BLaER1 (cell line): ENCODE results near the gene AK9.
A peak's percentile ranks its signal among the peaks of the same experiment; 100 is the strongest.

Source experiments
- H3K27ac ChIP-seq: shearing (Covaris generic); formaldehyde crosslinking; 2 replicates; pipeline ENCODE4 v1.8.1; 2022
- H3K27me3 ChIP-seq: shearing (Covaris generic); formaldehyde crosslinking; 2 replicates; pipeline ENCODE4 v1.8.1; 2022
- H3K36me3 ChIP-seq: shearing (Covaris generic); formaldehyde crosslinking; 2 replicates; pipeline ENCODE4 v1.8.1; 2022
- H3K4me1 ChIP-seq: shearing (Covaris generic); formaldehyde crosslinking; 2 replicates; pipeline ENCODE4 v1.8.1; 2022
- H3K4me2 ChIP-seq: shearing (Covaris generic); formaldehyde crosslinking; 2 replicates; pipeline ENCODE4 v1.8.1; 2022
- H3K4me3 ChIP-seq: shearing (Covaris generic); formaldehyde crosslinking; 2 replicates; pipeline ENCODE4 v1.8.1; 2022
- H3K9ac ChIP-seq: shearing (Covaris generic); formaldehyde crosslinking; 2 replicates; pipeline ENCODE4 v1.8.1; 2022
- H3K9me3 ChIP-seq: shearing (Covaris generic); formaldehyde crosslinking; 2 replicates; pipeline ENCODE4 v1.8.1; 2022
- H4K20me1 ChIP-seq: shearing (Covaris generic); formaldehyde crosslinking; 2 replicates; pipeline ENCODE4 v1.8.1; 2022
- Cebpa-rat ChIP-seq: shearing (Covaris generic); IDR thresholded peaks from 2 replicates; pipeline ENCODE4 v1.8.1; 2022

AK9 gene

DNA sequence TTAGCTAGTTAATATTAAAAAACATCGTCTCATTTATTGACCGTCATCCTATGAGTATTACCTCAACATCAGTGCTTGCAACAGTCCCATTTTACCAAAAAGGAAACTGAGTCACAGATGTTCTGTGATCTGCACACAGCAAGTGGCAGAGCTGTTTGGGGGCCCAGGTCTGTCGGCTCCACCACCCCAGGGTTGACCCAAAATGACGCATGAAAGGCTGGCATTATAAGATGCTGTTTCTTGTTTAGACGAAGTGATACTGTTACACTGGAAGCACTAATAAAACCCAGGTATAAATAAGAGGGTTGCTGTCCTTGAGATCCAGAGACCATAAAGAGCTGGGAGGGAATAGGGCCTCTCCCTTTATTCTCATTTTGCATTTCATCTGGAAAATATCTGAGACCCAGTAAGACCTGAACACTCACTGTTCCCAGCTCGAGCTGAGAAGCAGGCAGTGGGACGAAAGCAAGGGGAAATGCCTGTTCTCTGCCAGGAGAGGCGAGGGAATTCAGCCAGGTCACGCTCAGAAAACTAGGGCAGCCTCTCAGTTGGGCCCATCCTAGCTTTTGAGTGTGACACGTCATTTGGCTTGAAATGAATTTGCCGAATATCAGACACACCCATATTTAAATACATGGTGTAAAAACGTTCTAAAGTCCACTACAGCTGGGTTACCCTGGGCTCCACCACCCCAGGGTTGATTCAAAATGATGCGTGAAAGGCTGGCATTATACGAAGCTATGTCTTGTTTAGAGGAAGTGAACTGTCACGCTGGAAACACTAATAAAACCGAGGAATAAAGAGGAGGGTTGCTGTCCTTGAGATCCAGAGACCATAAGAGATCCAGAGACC is 234.1 kb downstream of the AK9 start:
- no peak for TF ChIP-seq Cebpa-rat
- Histone ChIP-seq H3K9ac (peak overlapping the region; percentile 87), H4K20me1 (peaks cover 24% of the 10 kb centered on the region; the same call in 1 of the 2 replicates), H3K4me2 (peak overlapping the region; percentile 92), H3K9me3 (peaks cover 4% of the 10 kb centered on the region; the same call in 1 of the 2 replicates), H3K27ac (peak overlapping the region; percentile 100), H3K27me3 (no peaks in the 10 kb centered on the region), H3K4me1 (peaks cover 61% of the 10 kb centered on the region), H3K4me3 (peak overlapping the region; percentile 85), H3K36me3 (peaks cover 27% of the 10 kb centered on the region)

DNA sequence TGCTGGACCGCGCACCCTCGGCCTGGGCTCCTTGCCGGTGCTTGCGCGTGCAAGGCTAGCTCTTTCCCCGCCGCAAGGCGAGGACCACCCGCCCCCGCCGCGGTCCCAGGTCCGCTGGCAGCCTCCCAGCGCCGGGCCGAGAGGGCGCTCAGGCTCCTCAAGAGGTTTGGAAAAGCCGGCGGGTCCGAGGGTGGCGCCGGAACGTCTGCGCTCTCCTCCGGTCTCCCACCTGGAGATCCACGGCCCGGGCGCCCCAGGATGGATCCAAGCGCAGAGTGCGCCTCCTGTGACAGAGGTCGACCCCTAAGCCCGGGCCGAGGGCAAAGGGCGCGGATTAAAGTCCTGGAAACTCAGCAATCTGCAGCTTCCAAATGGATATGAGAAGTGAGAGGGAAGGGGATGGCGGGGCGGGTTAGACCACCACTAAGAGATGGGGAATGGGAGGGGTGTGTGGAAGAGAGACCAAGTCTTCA is 234.9 kb downstream of the AK9 start:
- Histone ChIP-seq H3K27ac (peak overlapping the region; percentile 100), H3K4me2 (peak overlapping the region; percentile 92), H3K27me3 (no peaks in the 10 kb centered on the region), H3K4me1 (peaks cover 69% of the 10 kb centered on the region), H3K9ac (peak overlapping the region; percentile 87), H4K20me1 (peaks cover 23% of the 10 kb centered on the region; the same call in 1 of the 2 replicates), H3K4me3 (peak overlapping the region; percentile 85), H3K36me3 (peaks cover 28% of the 10 kb centered on the region), H3K9me3 (peaks cover under 1% of the 10 kb centered on the region; the same call in 1 of the 2 replicates)
- TF ChIP-seq Cebpa-rat: no peak

DNA sequence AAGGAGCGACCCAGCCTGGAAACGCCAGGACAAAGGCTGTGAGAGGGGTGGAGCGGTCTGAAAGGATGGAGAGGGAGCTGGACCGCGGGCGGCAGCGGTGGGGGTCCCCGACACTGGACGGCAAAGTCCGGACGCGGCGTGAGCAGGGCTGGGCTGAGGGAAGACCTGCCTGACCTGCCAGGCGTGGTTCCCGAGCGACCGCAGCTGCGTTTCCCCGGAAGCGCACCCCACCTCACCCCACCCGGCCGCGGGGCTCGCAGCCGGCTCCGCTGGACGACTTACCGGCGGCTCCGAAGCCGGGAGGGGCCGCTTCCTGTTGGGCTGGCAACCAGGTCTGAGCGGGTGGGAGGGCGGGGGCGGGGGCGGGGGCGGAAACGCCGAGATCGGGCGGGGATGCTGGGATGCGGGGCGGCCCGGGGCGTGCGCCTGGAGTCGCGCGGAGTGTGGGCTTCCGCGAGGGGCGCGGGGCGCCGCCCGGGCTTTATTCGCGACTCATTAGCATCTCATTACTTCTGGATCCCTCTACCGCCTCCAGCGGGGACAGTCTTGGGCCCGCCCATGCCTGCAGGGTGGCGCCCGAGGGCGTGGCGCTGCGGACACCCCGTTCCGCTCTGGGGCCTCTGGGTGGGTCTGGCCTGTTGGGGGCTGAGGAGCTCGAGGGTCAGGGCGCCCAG is 235.4 kb downstream of the AK9 start, which contains the start of gene MICAL1:
MICAL1 (minus strand) TSS at position 336 of the 674 bp plus-strand sequence. CDS start 1,576 bp downstream, outside the sequence.
- H3K36me3 ChIP-seq: peaks cover 25% of the 10 kb centered on the region
- peak within 1 kb of the TSS; percentile 96 for H3K4me2 ChIP-seq
- no peak for TF ChIP-seq Cebpa-rat
- H3K27me3 ChIP-seq: no peaks in the 10 kb centered on the region
- H3K9ac ChIP-seq: peak within 1 kb of the TSS; percentile 90
- peak within 1 kb of the TSS; percentile 85 for H3K4me3 ChIP-seq
- H3K27ac ChIP-seq: peak within 1 kb of the TSS; percentile 100
- H3K4me1 ChIP-seq: peaks cover 75% of the 10 kb centered on the region
- peaks cover 24% of the 10 kb centered on the region; the same call in 1 of the 2 replicates for H4K20me1 ChIP-seq
- H3K9me3 ChIP-seq: no peaks in the 10 kb centered on the region

DNA sequence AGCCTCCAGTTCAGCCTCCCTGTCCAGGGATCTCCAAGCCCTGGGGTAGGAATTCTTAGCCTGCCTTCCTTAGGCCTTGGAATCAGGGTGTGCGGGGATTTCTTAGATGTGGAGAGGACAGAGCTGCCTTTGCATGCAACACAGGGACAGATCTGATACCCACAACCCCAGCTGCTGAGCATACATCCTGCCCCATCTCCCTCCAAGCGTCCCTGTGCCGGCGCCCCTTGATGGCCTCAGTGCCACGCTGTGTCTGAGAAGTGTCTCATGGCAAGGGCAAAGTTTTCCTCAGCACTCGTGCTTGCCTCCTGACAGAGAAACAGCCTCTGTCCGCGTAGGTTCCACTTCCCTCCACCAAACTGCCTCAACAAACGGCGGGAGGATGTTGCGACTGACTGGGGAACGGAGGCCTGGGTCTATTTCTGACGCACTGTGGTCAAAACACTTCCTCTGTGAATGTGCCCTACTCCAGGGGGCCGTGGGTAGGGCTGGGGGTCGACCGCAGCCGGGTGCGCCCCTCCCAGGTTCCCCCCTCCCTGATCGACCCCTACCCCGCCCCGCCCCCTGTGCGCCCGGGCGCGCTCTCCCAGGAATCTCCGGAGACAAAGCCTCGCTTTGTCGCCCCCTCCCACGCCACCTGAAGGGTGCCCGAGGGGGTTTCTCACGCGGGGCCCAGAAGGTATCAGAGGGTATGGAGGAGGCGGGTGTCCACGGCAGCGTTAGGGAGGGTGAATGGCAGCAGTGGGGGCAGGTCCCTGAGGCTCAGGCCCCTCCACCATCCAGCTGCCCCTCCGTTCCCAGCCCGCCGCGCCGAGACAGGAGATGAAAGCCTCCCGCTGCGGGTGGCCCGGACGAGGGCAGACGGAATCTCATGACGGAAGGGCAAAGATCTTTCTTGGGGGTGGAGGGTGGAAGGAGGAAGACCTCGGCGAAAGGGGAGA is 236.2 kb downstream of the AK9 start:
- H3K4me2 ChIP-seq: peak overlapping the region; percentile 96
- TF ChIP-seq Cebpa-rat: peak; percentile 29; the same call in 1 of the 2 replicates
- peak overlapping the region; percentile 90 for H3K9ac ChIP-seq
- peaks cover 30% of the 10 kb centered on the region for H3K36me3 ChIP-seq
- peaks cover 32% of the 10 kb centered on the region for H4K20me1 ChIP-seq
- H3K4me3 ChIP-seq: peak overlapping the region; percentile 85
- peak overlapping the region; percentile 100 for H3K27ac ChIP-seq
- H3K4me1 ChIP-seq: peaks cover 83% of the 10 kb centered on the region
- H3K27me3 ChIP-seq: no peaks in the 10 kb centered on the region
- no peaks in the 10 kb centered on the region for H3K9me3 ChIP-seq

DNA sequence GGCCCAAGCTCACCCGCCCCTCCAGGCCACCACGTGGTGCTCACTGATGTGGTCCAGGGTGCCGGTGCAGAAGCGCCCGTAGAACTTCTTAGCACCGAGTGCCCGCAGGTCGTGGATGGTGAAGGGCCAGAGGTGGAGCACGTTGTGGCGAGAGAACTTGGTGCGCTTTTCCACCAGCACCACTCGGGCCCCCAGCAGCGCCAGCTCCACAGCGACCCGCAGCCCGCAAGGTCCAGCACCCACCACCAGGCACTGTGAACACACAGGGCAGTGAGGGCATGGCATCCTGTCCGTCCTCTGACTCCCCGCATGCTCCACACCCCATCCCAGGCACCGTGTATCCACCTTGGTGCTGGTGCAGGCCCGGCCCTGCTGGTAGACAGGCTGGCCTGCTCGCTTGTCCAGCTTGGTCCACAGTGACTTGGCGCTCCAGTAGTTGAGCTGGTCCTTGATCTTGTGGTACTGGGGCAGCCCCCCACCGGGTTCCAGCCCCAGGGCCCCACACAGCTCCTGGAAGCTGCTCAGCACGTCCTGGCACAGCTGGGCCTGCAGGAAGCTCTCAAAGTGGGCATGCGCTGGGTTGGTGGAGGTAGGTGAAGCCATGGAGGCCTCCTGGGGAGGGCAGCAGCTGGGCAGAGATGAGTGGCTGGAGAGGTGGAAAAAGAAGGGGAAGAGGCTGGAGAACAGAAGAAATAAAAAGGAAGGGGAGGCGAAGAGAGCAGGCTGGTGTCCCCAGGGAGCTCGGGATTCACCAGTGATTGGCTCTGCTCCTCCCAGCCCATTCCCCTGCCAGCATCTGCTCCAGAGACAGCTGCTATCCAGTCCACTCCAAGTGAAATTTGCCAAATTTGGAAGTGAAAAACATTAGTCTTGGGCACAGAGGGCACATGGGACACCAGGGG is 237.2 kb downstream of the AK9 start:
- no peaks in the 10 kb centered on the region for H3K27me3 ChIP-seq
- peaks cover 85% of the 10 kb centered on the region for H3K4me1 ChIP-seq
- no peaks in the 10 kb centered on the region for H3K9me3 ChIP-seq
- peaks cover 36% of the 10 kb centered on the region for H3K36me3 ChIP-seq
- H3K4me2 ChIP-seq: peak overlapping the region; percentile 96
- H3K27ac ChIP-seq: peak overlapping the region; percentile 100
- H4K20me1 ChIP-seq: peaks cover 34% of the 10 kb centered on the region
- peak overlapping the region; percentile 85 for H3K4me3 ChIP-seq
- no peak for TF ChIP-seq Cebpa-rat
- H3K9ac ChIP-seq: peak overlapping the region; percentile 90

DNA sequence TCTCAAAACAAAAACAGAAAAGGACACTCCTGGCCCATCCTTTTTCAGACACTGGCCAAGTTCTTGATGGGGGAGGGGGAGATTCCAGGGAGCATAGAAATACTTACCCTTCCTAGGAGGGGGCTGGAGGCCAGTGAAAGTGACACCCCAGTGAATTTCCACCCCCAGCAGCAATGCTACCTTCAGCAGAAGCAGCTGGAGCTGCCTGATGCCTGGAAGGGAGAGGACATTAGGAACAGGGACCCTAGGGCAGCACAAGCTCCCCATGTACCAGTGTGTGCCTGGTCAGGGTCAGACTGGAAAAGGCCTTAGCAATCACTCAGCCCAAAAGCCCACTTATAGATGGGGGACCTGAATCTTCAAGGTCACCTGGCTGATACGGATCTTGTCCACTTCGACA is 237.8 kb downstream of the AK9 start:
- Histone ChIP-seq H3K4me1 (peaks cover 85% of the 10 kb centered on the region), H3K4me2 (peak overlapping the region; percentile 96), H3K27ac (peak overlapping the region; percentile 100), H3K36me3 (peaks cover 43% of the 10 kb centered on the region), H4K20me1 (peaks cover 35% of the 10 kb centered on the region), H3K9me3 (no peaks in the 10 kb centered on the region), H3K9ac (peak overlapping the region; percentile 90), H3K4me3 (peak overlapping the region; percentile 85), H3K27me3 (no peaks in the 10 kb centered on the region)
- TF ChIP-seq Cebpa-rat: no peak

DNA sequence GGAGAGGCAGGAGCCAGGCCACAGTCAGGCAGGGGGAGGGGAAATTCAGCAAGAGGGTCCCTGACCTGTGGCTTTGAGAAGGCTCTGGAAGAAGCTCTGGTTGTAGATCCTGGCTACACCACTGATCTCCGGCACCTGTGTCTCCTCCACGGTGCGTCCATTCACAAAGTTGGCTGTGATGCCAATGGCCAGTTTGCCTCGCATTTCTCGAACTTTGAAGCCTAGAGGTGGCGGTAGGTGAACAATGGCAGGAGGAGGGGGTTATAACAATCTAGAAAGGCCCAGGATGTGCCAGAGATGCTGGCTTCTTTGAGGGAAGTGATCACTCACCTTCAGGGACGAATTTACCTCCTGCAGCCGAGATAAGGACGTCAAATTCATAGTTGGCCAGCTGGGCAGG is 238.8 kb downstream of the AK9 start:
- Histone ChIP-seq H3K4me3 (peak overlapping the region; percentile 85), H3K4me1 (peaks cover 85% of the 10 kb centered on the region), H3K27me3 (no peaks in the 10 kb centered on the region), H3K4me2 (peak overlapping the region; percentile 96), H3K27ac (peak overlapping the region; percentile 100), H3K36me3 (peaks cover 51% of the 10 kb centered on the region), H3K9ac (peak overlapping the region; percentile 90), H3K9me3 (no peaks in the 10 kb centered on the region), H4K20me1 (peaks cover 44% of the 10 kb centered on the region)
- TF ChIP-seq Cebpa-rat: no peak

DNA sequence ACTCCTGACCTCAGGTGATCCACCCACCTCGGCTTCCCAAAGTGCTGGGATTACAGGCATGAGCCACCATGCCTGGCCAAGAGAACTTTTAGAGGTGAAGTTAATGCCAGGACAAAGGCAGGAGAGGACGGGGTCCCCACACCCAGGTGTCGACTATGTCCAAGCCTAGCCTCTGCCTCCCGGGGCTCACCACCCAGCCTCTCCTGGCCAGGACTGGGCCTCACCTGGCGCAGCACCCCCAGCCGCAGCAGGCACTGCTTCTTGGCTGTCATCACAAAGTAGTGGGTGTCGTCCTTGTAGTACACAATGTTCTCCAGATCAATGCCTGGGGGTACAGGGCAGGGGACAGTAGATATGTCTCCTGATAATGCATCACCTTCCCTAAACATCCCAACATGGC is 239.6 kb downstream of the AK9 start:
- Histone ChIP-seq H3K27ac (peak overlapping the region; percentile 100), H3K4me1 (peaks cover 85% of the 10 kb centered on the region), H3K9me3 (no peaks in the 10 kb centered on the region), H3K4me2 (peak overlapping the region; percentile 96), H4K20me1 (peaks cover 44% of the 10 kb centered on the region), H3K27me3 (no peaks in the 10 kb centered on the region), H3K36me3 (peaks cover 60% of the 10 kb centered on the region), H3K9ac (peak overlapping the region; percentile 90), H3K4me3 (peak overlapping the region; percentile 85; the same call in 1 of the 2 replicates)
- no peak for TF ChIP-seq Cebpa-rat
